H9 (cell line): ENCODE data around the gene FKTN. TPM values are rescaled to one million over a fixed set of nuclear protein-coding genes. Genes with fewer than 3 reads are reported as not detected.

ENCODE experiments used
- DNase-seq: peaks from one replicate; pipeline ENCODE4 v3.0.0-alpha.2; 2017
- H2AFZ ChIP-seq: one replicate; pipeline ENCODE4 v1.6.1; 2013; ENCODE audit warnings: mild to moderate bottlenecking, low read length, control low read depth, moderate library complexity
- H2AK5ac ChIP-seq: 2 replicates; pipeline ENCODE4 v1.6.1; 2013; ENCODE audit warnings: low read length, control low read depth, mixed read lengths; ENCODE audit not compliant: insufficient read length
- H2BK120ac ChIP-seq: one replicate; pipeline ENCODE4 v1.6.1; 2013; ENCODE audit warnings: low read depth, mild to moderate bottlenecking, low read length, control low read depth, inconsistent platforms; ENCODE audit not compliant: poor library complexity, severe bottlenecking
- H2BK12ac ChIP-seq: 2 replicates; pipeline ENCODE4 v1.6.1; 2013; ENCODE audit warnings: low read length, control low read depth, mixed read lengths, low read depth; ENCODE audit not compliant: insufficient read length
- H2BK15ac ChIP-seq: 2 replicates; pipeline ENCODE4 v1.6.1; 2013; ENCODE audit warnings: low read depth, low read length, control low read depth
- H2BK20ac ChIP-seq: one replicate; pipeline ENCODE4 v1.6.1; 2013; ENCODE audit warnings: low read depth, mild to moderate bottlenecking, low read length, control low read depth, inconsistent platforms; ENCODE audit not compliant: poor library complexity, severe bottlenecking
- H2BK5ac ChIP-seq: 2 replicates; pipeline ENCODE4 v1.6.1; 2013; ENCODE audit warnings: low read length, control low read depth, mixed read lengths; ENCODE audit not compliant: insufficient read length
- H3K14ac ChIP-seq: 2 replicates; pipeline ENCODE4 v1.6.1; 2013; ENCODE audit warnings: low read length, control low read depth; ENCODE audit not compliant: insufficient read depth
- H3K18ac ChIP-seq: 2 replicates; pipeline ENCODE4 v1.6.1; 2013; ENCODE audit warnings: low read depth, mild to moderate bottlenecking, mixed read lengths, low read length, control low read depth; ENCODE audit not compliant: insufficient read length
- H3K23ac ChIP-seq: 2 replicates; pipeline ENCODE4 v1.6.1; 2013; ENCODE audit warnings: low read length, control low read depth, mixed read lengths, low read depth; ENCODE audit not compliant: insufficient read length
- H3K23me2 ChIP-seq: 2 replicates; pipeline ENCODE4 v1.6.1; 2013; ENCODE audit warnings: low read depth, mild to moderate bottlenecking, mixed read lengths, low read length, control low read depth; ENCODE audit not compliant: insufficient read length, poor library complexity, severe bottlenecking
- H3K27ac ChIP-seq: 2 replicates; pipeline ENCODE4 v1.5.1; 2013; ENCODE audit warnings: low read length, control low read depth, mixed read lengths, low read depth; ENCODE audit not compliant: insufficient read length
- H3K27me3 ChIP-seq: 2 replicates; pipeline ENCODE4 v1.6.1; 2013; ENCODE audit warnings: low read length, control low read depth, inconsistent platforms; ENCODE audit not compliant: insufficient read depth
- H3K4ac ChIP-seq: 2 replicates; pipeline ENCODE4 v1.6.1; 2013; ENCODE audit warnings: low read depth, mild to moderate bottlenecking, control low read depth, inconsistent platforms, low read length, moderate library complexity
- H3K4me1 ChIP-seq: 2 replicates; pipeline ENCODE4 v1.6.1; 2013; ENCODE audit warnings: low read length, control low read depth, inconsistent platforms; ENCODE audit not compliant: insufficient read depth
- H3K4me2 ChIP-seq: 2 replicates; pipeline ENCODE4 v1.6.1; 2013; ENCODE audit warnings: low read length, control low read depth, mixed read lengths; ENCODE audit not compliant: insufficient read length, insufficient read depth
- H3K56ac ChIP-seq: 2 replicates; pipeline ENCODE4 v1.6.1; 2013; ENCODE audit warnings: low read depth, mild to moderate bottlenecking, mixed read lengths, low read length, control low read depth; ENCODE audit not compliant: insufficient read length
- H3K79me1 ChIP-seq: 2 replicates; pipeline ENCODE4 v1.6.1; 2013; ENCODE audit warnings: low read depth, mild to moderate bottlenecking, moderate library complexity, low read length, control low read depth, inconsistent platforms; ENCODE audit not compliant: insufficient read depth, poor library complexity, severe bottlenecking
- H3K79me2 ChIP-seq: 2 replicates; pipeline ENCODE4 v1.6.1; 2013; ENCODE audit warnings: low read length, control low read depth, inconsistent platforms; ENCODE audit not compliant: insufficient read depth
- H3K9ac ChIP-seq: 2 replicates; pipeline ENCODE4 v1.6.1; 2013; ENCODE audit warnings: low read length, control low read depth, mixed read lengths; ENCODE audit not compliant: insufficient read length; ENCODE audit errors: extremely low read depth
- H3K9me3 ChIP-seq: one replicate; pipeline ENCODE4 v1.6.1; 2013; ENCODE audit warnings: low read depth, low read length, inconsistent platforms; ENCODE audit not compliant: control insufficient read depth
- H3T11ph ChIP-seq: one replicate; pipeline ENCODE4 v1.6.1; 2013; ENCODE audit warnings: mild to moderate bottlenecking, low read length, control low read depth, inconsistent platforms
- H4K20me1 ChIP-seq: one replicate; pipeline ENCODE4 v1.6.1; 2013; ENCODE audit not compliant: control insufficient read depth, insufficient read length, insufficient read depth
- H4K5ac ChIP-seq: 2 replicates; pipeline ENCODE4 v1.6.1; 2013; ENCODE audit warnings: low read depth, mild to moderate bottlenecking, mixed read lengths, low read length, control low read depth; ENCODE audit not compliant: insufficient read length
- H4K8ac ChIP-seq: replicated peaks from 2 replicates; pipeline ENCODE4 v1.6.1; 2013; ENCODE audit warnings: low read length, control low read depth, mixed read lengths, low read depth; ENCODE audit not compliant: insufficient read length
- H4K91ac ChIP-seq: 2 replicates; pipeline ENCODE4 v1.6.1; 2013; ENCODE audit warnings: low read depth, mild to moderate bottlenecking, moderate library complexity, mixed read lengths, low read length, control low read depth; ENCODE audit not compliant: insufficient read length
- H3K27ac Mint-ChIP-seq, 3 experiments: 2 replicates in 2 of 3; 3 replicates in 1 of 3; pipeline ENCODE4 v1.8.0; 2020 to 2021; ENCODE audit warnings: mixed read lengths in 3 of 3, mild to moderate bottlenecking in 1 of 3, moderate library complexity in 1 of 3
- H3K27me3 Mint-ChIP-seq: 2 replicates; pipeline ENCODE4 v1.8.0; 2021; ENCODE audit warnings: low read depth, mild to moderate bottlenecking, moderate library complexity, mixed read lengths
- H3K36me3 Mint-ChIP-seq, 3 experiments: 2 replicates in 2 of 3; 3 replicates in 1 of 3; pipeline ENCODE4 v1.8.0; 2020 to 2021; ENCODE audit warnings: low read depth in 3 of 3, mixed read lengths in 3 of 3; ENCODE audit not compliant: insufficient read depth in 1 of 3
- H3K4me1 Mint-ChIP-seq, 2 experiments: 2 replicates each; pipeline ENCODE4 v1.8.0; 2020; ENCODE audit warnings: mixed read lengths in 2 of 2
- H3K4me3 Mint-ChIP-seq, 2 experiments: 2 replicates in 1 of 2; 3 replicates in 1 of 2; pipeline ENCODE4 v1.8.0; 2020 to 2021; ENCODE audit warnings: mild to moderate bottlenecking in 2 of 2, mixed read lengths in 2 of 2, moderate library complexity in 1 of 2
- H3K9me3 Mint-ChIP-seq, 2 experiments: 2 replicates in 1 of 2; 3 replicates in 1 of 2; pipeline ENCODE4 v1.8.0; 2020; ENCODE audit warnings: mild to moderate bottlenecking in 2 of 2, mixed read lengths in 2 of 2, moderate library complexity in 1 of 2
- CTCF ChIP-seq: fragments of 200-600 bp; sonication (generic); conservative IDR thresholded peaks from 3 replicates; pipeline ENCODE4 v1.8.0; 2021; ENCODE audit warnings: antibody characterized with exemption, mild to moderate bottlenecking
- WGBS: extraction: QIAGEN DNeasy Blood & Tissue Kit; methylation state at CpG from one replicate; pipeline ENCODE4 v1.1.7; 2013; ENCODE audit warnings: missing lambda C conversion rate, low lambda C conversion rate, mixed read lengths; ENCODE audit not compliant: insufficient read length; ENCODE audit errors: extremely low coverage; 5-methylcytosine and 5-hydroxymethylcytosine counted together
- total RNA-seq: library from RNA; stranded (reverse); gene quantifications from 2 replicates; pipeline ENCODE4 v1.2.1, GENCODE V29; 2021

Gene FKTN
- total RNA-seq, 1 experiment from 2014 or later: 14.3 TPM

- Histone ChIP-seq H3K79me1 (no peaks in the 10 kb centered on the region), H3K56ac (no peak overlapping the region), H2BK20ac (no peak overlapping the region), H4K20me1 (no peaks in the 10 kb centered on the region), H3K23ac (no peak overlapping the region), H2AFZ (no peak overlapping the region), H2BK15ac (no peak overlapping the region), H4K5ac (no peak overlapping the region), H3K4me2 (no peak overlapping the region), H4K8ac (no peak overlapping the region), H3K9ac (no peak overlapping the region), H3K23me2 (no peaks in the 10 kb centered on the region), H3K4me1 (no peaks in the 10 kb centered on the region), H2BK120ac (no peak overlapping the region), H3K27ac (no peak overlapping the region), H3K27me3 (no peaks in the 10 kb centered on the region), H2BK5ac (no peak overlapping the region), H3K18ac (no peak overlapping the region), H3K4ac (no peak overlapping the region), H2BK12ac (no peak overlapping the region), H3T11ph (no peak overlapping the region), H3K9me3 (no peaks in the 10 kb centered on the region), H3K14ac (no peak overlapping the region), H4K91ac (no peak overlapping the region), H3K79me2 (no peaks in the 10 kb centered on the region), H2AK5ac (no peak overlapping the region)
- TF ChIP-seq CTCF: no peak
- DNase-seq: no peak
- no peaks in the 10 kb centered on the region for H3K4me1 Mint-ChIP-seq
- H3K36me3 Mint-ChIP-seq: peaks cover 17 to 22% (median 18%) of the 10 kb centered on the region in 3 experiments
- H3K27ac Mint-ChIP-seq: no peak overlapping the region
- WGBS: no CpG with 5 or more reads among the region's 3 CpGs
- no peaks in the 10 kb centered on the region for H3K27me3 Mint-ChIP-seq
- no peak overlapping the region for H3K4me3 Mint-ChIP-seq
- H3K9me3 Mint-ChIP-seq: peaks cover 10% of the 10 kb centered on the region in 2 experiments; a peak in 4 of 5 replicates
Observed at GRCh38 chr9:105531530-105531929, 26.4 kb upstream of the FKTN start.
